Renal cortex interstitium (tissue), 11 donors: ENCODE data around the gene TRIM10. TPM values are rescaled to one million over a fixed set of nuclear protein-coding genes. Genes with fewer than 3 reads are reported as not detected.
"Not testable (repeated sequence)": the region's sequence is repeated elsewhere in the genome, so short reads cannot be mapped to it uniquely, and the experiment has no call there.

Source experiments
- DNase-seq, 11 donors: peaks; one replicate each; pipeline ENCODE4 v3.0.0-alpha.2; 2013; ENCODE audit warnings: low read depth in 9 of 11, low spot score in 4 of 11; ENCODE audit errors: extremely low read depth in 1 of 11
- polyA plus RNA-seq, 3 donors: library from polyadenylated mRNA; unstranded; fragments of 120-200 nt; gene quantifications; one replicate each; pipeline ENCODE4 v1.2.1, GENCODE V29; 2013; ENCODE audit not compliant: insufficient read length in 3 of 3

The TRIM10 gene
- polyA plus RNA-seq, 3 donors: 0.29 to 0.68 (median 0.39) TPM

DNA sequence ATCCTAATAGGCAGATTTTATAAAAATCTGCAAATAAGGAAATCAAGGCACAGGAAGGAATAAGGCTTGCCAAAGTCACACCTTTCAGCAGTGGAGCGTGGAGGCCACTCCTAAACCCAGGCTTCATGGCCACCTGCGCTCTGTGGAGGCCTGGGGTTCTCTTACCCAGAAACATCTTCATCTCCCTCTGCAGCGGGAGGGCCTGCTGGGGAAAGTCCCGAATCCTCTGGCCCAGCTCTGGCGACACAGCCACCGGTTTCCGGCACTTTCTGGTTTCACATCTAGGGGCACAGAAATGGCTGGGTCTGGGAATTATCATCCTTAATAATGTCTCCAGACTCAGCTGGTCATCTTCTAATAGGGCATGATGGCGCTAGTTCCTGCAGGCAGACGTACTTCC, 4.2 kb downstream of the TRIM10 start:
- DNase-seq: no peak

DNA sequence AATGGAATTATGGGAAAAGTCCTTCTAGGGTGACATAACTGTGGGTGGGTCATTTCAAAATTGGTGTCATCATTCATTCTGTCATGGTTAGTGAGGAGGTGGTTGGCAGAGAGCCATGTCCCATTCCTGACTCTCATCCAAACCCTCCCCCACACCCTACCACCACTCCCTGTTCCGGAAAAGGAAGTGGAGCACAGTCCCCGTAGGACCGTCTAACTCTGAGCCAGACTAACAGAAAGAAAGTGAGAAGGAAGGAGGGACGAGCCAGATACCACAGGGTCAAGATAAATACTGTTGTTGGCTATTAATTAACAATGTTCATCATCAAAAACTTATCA, 4.8 kb downstream of the TRIM10 start:
- DNase-seq: peak in 1 of 11 donors; percentile 37

DNA sequence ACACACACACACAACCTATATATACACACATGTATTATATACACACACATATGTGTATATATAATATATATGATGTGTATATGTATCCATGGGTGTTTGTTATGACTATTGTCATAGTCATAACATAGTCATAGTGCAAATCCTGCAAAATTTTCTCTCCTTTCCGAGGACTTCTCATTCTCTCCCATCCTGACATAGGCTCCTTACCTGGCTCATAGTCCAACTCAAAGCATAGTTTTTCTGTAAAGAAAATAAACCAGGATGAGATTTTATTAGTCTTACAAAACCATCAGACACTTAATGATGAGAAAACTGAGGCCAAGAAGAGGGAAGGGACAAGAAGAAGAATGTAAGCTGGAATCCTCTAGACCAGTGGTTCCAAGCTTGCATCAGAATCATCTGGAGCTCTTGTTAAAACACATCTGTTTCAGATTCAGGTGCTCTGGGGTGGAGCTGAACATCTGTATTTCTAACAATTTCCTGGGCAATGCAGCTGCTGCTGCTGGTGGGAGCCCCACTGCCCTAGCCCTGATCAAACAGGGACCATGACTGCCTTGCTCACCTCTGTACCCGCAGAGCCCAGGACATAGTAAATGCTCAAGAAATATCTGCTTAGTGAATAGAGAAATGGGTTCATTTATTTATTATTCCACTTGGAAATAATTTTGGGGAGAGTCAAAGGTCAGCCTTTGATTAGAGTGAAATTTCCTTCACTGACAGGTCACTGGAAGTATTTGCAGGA, 5.3 kb downstream of the TRIM10 start:
- DNase-seq: no peak

DNA sequence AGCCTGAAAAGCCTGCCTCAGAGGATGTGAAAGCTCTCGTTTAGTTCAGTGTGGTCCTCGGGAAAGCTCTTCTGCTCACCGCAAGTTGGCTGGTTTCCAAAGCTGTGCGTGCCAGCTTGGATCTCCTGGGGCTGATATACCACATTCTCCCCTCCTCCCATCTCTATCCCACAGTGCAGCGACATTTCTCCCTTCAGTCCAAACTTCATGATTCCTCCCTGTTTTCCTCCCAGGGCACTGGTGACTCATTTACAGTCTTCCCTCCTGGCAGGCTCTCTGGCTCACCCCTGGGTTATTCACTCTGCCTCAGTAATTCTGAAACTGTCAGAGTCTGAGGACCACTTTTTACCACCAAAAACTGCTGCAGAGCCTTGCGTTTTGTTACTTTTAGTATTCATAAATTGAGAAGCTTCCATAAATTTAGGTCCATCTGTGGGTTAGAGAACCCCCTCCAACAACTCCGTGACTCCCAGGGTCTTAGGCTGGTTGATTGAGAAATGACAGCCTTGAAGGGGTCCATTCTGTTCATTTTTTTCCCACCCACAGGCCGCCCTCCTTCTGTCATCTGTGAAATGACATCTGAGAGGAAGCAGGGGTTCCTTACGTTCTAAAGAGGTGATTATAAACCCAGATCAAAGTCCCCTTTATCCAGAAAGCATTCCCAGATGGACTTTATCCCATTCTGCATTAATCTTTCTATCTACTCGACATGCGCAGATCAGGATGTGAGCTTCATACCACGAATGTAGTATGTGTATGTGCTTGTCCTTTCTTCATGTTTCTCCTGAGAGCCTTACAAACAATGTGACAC, 6.1 kb downstream of the TRIM10 start:
- peak in 1 of 11 donors; percentile 36 for DNase-seq

DNA sequence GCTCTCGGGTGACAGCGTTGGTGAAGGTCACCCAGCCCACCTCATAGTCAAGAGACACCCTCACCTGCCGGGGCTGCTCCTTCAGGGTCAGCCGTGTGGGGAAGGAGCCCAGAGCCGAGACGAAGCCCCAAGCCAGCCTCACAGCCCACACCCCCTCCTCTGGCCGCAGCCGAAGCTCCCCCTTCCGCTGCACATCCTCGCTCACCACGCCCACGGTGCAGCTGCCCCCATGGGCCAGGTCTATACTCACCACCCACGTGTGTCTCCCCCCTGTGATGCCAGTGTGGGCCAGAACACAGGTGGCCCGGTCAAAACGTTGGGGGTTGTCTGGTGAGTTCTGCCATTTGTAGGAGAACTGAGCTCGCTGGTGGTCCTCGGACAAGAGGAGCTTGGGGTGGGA, 7.0 kb downstream of the TRIM10 start:
- DNase-seq: no peak

DNA sequence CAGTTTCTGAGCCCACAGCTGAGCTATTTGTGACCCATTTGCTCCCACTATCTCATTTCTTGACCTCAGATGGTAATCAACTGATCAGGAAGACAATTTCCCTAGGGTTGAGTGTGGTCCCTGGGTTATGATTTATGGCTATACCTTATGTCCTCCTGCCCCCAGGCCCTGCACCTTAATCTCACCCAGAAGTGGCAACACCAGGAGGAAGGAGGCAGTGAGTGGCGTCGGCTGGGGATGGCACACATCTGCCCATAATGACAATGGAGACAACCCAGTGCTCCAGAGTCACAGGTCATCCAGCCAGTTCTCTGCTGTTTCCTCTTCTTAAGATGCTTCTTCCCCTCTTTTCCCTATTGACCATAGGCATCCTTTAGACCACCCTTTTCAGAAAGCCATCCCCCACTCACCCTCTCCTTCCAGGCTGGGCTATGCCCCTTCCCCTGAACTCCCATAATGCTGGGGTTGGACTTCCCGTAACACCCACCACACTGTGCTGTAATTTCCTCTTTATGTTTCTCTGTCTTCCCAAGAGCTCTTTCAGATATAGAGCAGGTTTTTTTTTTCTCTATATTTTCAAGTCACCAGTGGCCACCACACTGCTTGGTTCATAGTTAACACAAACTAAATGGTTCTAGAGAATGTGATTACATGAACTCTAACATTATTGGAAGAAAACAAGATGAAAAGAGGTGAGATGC, 8.0 kb downstream of the TRIM10 start:
- DNase-seq: no peak

DNA sequence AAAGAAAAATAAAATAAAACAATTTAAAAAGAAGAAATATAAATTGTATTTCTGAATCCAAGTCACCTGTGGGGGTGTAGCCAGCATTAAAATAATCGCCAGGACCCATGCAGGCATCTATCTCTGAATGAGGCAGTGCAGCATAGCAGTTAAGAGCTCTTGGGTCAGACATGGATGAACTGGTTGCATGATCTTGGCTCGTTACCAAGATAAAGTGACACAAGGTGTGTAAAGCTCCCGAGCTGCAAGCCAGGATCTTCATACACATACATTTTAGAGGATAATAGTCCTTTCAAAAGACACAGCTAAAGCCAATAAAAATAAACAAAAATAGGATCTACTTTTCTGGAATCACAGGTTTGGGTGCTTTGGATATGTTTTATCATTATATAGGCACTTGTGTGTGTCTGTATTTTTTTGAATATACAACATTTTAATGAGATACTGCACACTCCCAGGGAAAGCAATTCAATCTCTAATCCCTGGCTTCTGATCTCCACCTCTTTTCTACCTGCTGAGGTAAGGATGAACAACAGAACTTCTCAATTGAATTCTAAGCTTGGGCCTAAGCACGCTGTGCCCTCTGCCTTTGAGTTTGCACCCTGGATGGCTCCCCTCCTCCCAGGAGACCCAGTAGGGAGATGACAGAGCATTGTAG, 8.9 kb downstream of the TRIM10 start:
- DNase-seq: no peak

DNA sequence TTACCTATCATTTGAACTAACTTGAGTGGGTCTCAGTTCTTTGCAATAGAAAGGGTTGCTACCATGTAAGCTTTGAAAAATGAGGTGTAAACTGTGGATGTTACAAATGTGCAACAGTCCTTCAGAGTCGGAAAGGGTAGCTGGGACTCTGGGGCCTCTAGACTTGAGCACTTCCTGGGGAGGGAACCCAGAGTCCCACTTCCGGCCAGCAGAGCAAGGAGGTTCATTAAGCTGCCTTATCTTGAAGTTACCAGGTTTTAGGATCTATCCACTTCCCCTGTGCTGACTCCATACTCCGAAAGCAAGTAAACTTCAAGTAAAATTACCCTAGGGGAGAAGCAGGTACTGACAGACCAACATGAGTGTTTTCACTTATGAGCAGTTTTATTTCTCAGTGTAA, 9.4 kb downstream of the TRIM10 start:
- no peak for DNase-seq

DNA sequence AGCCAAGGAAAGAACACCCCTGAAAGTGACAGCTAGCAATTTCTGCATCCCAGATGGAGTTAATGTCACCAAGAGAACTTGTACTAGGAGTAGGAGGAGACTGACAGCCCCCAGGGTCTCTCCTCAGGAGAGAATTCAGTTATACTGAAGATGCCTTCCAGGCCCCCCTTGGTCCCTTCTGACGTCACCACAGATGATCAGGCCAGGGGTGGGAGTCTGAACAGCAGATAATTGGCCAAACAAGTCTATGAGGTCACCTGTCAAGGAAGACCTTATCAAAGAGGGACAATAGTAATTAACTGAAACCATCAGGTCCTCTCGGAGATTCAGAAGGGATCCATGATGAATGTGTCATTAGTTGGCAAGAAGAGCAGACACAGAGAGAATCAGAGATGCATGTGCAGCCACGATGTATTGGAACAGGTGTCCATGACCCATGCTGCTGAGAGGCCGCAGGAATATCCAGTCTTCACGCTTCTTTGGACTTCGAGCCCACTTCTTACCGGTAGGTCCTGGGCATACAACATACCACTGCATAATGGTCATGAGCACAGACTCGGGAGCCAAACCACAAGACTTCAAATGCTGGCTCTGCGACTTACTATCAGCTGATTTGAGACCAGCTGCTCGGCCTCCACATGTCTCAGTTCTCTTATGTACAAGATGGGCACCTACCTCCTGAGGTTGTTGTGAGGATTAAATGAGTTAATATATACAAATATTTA, 10.2 kb downstream of the TRIM10 start:
- no peak for DNase-seq

DNA sequence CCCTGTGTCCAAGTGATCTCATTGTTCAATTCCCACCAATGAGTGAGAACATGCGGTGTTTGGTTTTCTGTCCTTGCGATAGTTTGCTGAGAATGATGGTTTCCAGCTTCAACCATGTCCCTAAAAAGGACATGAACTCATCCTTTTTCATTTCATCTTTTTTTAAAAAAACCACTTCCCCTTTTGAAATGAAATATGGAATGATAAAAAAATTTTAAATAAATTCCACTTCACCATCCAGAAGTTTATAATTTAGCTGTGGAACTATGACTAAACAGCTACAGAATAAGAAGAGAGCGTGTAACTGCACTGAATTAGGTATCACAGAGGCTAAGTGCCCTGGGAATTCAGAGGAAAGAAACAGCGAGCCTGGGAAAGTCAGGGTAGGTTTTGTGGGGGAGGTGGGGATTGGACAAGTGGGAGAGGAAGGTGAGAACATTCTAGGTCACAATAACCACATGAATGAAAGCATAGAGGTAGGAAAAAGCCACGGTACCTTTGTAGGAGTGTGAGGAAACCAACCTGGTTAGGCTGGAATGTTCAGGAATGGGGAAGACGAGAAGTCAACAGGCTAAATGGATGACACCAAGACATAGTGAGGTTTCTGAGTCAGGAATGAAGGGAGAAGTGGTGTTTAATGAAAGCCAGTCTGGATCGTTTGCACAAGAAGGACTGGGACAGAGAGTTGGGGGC, 11.0 kb downstream of the TRIM10 start:
- no peak for DNase-seq

DNA sequence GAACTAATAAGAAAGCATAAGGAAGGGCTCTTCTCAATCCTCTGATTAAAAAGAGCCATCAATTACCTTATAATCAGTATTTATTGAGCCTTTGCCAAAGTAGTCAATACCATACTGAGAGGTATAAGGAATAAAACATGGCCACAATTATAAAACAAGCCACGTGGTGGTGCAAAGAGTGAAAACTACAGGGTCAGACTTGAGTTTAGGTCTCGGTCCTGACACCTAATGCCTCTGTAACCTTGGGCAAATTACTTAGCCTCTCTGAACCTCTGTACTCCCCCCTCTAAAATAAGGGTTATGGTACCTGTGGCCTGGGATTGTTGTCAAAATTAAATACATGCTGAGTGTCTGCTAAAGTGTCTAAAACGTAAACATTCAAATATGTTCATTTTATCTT, 11.8 kb downstream of the TRIM10 start:
- no peak for DNase-seq

DNA sequence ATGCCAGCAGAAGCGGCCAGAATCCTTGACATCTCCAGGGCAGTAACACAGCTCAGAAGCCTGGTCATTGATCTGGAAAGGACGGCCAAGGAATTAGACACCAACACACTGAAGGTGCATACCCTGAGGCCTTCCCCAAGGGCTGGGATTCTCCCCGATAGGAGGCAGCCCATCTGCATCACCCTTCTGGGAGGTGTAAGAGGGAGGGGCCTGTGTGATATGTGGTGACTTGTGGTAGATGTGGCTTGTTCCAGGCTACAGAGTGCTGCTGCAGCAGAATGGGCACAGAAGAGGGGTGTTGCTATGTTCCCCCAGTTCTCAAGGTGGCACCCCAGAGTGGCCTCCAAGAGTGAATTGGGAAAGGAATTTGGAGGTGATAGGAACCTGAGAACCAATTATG, 13.9 kb downstream of the TRIM10 start:
- no peak for DNase-seq

DNA sequence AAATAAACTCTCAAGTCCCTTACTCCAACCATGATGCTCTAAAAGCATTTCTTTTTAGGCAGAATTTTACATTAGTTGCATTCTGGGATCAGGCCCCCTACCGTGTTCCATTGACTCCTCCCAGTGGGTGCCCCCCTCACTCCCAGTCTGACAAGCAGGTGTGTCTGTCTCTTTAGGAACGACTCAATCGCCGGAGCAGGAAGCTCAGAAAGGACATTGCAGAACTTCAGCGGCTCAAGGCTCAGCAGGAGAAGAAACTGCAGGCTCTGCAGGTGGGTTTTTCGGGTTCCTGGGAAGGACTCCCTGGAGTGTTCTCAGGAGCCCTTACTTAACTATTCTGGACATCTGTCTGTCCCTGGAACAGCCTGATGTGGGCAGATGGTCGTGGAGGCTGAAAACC, 15.2 kb downstream of the TRIM10 start:
- DNase-seq: no peak

DNA sequence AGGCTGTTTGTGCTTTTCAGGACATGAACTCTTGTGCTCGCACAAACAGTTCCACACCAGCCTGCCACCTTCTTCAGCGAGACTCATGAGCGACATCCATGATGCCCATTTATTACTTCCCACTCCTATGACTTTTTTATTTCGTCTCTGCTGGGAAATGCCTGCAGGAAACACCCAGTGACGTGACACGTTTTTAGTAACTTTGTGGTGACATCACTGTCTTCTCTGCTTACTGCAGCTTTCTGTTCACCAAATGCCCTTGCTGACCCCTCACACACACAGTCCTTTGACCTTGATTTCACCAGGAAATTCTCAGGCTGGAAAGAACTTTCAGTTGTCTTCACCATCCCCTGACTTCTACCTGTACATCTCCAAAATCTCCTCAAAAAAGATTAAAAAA, 16.2 kb downstream of the TRIM10 start:
- no peak for DNase-seq

DNA sequence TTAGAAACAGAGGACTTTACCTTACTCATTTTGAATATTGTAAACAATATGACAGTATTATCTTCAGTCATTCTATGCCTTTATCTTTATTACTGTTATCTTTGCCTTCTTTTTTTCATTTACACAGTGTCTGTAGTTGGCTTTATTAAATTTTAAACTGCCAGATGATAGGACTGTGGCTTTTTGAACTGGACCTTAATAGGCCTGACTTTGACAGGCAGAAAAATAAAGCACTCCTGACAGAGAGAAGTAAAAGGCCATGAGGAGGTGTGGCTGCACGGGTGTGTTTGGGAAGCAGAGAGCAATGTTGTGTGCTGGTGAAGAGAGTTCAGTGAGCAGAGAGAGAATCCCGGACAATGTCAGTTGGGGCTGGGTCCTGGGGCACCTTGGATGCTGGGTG, 17.2 kb downstream of the TRIM10 start:
- DNase-seq: no peak

DNA sequence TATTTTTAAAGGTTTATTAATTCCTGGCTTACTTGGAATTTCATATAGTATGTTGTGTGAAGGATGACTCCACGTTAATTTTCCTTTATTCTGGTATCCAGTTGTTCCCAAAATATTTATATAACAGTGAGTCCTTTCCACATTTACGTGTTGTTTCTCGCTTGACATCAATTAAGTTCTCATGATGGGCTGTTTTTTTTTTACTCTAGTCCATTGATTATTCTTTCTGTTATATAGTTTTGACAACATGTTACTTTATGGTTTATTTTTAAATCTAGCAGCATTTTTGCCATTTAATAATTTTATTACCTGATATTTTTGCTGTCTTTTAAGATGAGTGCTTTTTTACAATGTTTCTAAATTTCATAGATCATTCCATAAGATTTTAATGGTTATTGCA, 18.3 kb downstream of the TRIM10 start:
- no peak for DNase-seq

DNA sequence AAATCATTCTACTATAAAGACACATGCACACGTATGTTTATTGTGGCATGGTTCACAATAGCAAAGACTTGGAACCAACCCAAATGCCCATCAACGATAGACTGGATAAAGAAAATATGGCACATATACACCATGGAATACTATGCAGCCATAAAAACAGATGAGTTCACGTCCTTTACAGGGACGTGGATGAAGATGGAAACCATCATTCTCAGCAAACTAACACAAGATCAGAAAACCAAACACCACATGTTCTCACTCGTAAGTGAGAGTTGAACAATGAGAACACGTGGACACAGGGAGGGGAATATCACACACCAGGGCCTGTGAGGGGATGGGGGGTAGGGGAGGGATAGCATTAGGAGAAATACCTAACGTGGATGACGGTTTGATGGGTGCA, 20.8 kb downstream of the TRIM10 start:
- not testable (repeated sequence) for DNase-seq

DNA sequence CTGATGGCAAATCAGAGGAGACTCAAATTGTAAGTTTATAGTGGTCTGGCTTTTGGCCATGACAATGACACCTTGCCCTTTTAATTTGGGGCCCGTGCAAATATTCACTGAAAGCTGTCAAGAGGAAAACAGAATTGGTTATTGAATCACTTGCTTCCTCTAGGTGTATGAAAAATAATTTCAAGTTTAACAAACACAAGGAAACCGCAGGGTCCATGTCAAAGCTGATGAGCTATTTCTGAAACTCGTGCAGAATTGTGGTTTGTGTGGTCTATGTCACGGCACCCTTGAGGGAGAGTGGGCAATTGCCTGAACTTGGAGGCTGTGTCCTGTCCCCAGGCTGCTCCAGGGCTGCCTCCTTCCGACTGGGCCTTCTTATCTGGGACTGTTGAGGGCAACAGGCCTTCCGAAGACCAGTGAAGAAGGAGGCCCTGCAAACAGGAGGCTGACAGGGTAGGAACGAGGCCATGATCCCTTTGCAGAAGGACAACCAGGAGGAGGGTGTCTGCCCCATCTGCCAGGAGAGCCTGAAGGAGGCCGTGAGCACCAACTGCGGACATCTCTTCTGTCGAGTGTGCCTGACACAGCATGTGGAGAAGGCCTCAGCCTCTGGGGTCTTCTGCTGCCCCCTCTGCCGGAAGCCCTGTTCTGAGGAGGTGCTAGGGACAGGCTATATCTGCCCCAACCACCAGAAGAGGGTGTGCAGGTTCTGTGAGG, 24.3 kb downstream of the TRIM10 start:
- no peak for DNase-seq
